ENCODE results near the gene CFAP90.

- TF ChIP-seq CTCF (IDR thresholded peaks at IDR 0.05) (no peak), REST (IDR thresholded peaks at IDR 0.05; ENCODE audit: insufficient read depth in 1 of 2, low read depth in 2 of 2, low read length in 1 of 2) (no peak), TCF7L2 (IDR thresholded peaks at IDR 0.05; ENCODE audit: low read depth, low read length) (no peak)
Observed at GRCh38 chr5:7784683-7785380, 66.1 kb downstream of the CFAP90 start.
